ENCODE data around the gene MYH7.

MYH7 gene

GRCh38 chr14:23377198-23377550 lies 58.3 kb downstream of the MYH7 start:
- H3K27ac ChIP-seq: no peak overlapping the region
- no peak for TF ChIP-seq CTCF (conservative IDR thresholded peaks at IDR 0.05)
- no peak for TF ChIP-seq ZFX (IDR thresholded peaks at IDR 0.05)

GRCh38 chr14:23376482-23377197 lies 58.8 kb downstream of the MYH7 start, which contains the start of gene CMTM5:
CMTM5 (plus strand) TSS chr14:23377046; CDS start chr14:23377252, 206 bp downstream.
- H3K27ac ChIP-seq: no peak within 1 kb of the TSS
- TF ChIP-seq ZFX (IDR thresholded peaks at IDR 0.05): no peak
- no peak for TF ChIP-seq CTCF (conservative IDR thresholded peaks at IDR 0.05)

GRCh38 chr14:23375527-23376251 lies 59.8 kb downstream of the MYH7 start:
- H3K27ac ChIP-seq: no peak overlapping the region
- TF ChIP-seq ZFX (IDR thresholded peaks at IDR 0.05): no peak

GRCh38 chr14:23373041-23373440 lies 62.4 kb downstream of the MYH7 start:
- TF ChIP-seq ZFX (IDR thresholded peaks at IDR 0.05) (no peak), CTCF (conservative IDR thresholded peaks at IDR 0.05) (no peak)
- H3K27ac ChIP-seq: no peak overlapping the region

- H3K27ac ChIP-seq: no peak within 1 kb of the TSS
These were observed 63.0 kb downstream of the MYH7 start, which contains the start of gene IL25 for GRCh38 chr14:23372509-23372908. IL25 (plus strand) TSS chr14:23372809.

GRCh38 chr14:23371865-23372264 lies 63.6 kb downstream of the MYH7 start:
- TF ChIP-seq ZFX (IDR thresholded peaks at IDR 0.05) (no peak), CTCF (conservative IDR thresholded peaks at IDR 0.05) (no peak)
- H3K27ac ChIP-seq: no peak overlapping the region

More at GRCh38 chr14:23372509-23372908, 63.0 kb downstream of the MYH7 start, which contains the start of gene IL25:
- TF ChIP-seq ZFX (IDR thresholded peaks at IDR 0.05) (no peak), CTCF (conservative IDR thresholded peaks at IDR 0.05) (no peak)

GRCh38 chr14:23370221-23370620 lies 65.2 kb downstream of the MYH7 start:
- TF ChIP-seq ZFX (IDR thresholded peaks at IDR 0.05) (no peak), CTCF (conservative IDR thresholded peaks at IDR 0.05) (no peak)
- H3K27ac ChIP-seq: no peak overlapping the region

All from C4-2B (cell line).